Medulla oblongata (tissue), 1 donor: ENCODE data around the gene S1PR4.
A peak's percentile ranks its signal among the peaks of the same experiment; 100 is the strongest.

Experiments used
- DNase-seq: peaks from one replicate; pipeline ENCODE4 v3.0.0-alpha.2; 2015; ENCODE audit errors: extremely low spot score

S1PR4 gene

GRCh38 chr19:3178377-3178972 is at the start of gene S1PR4:
TSS of gene S1PR4 (plus strand) at chr19:3178769. CDS start at chr19:3178793, 24 bp downstream.
- DNase-seq, result no peak

- DNase-seq, result no peak
Observed at GRCh38 chr19:3129112-3129511, 49.5 kb upstream of the S1PR4 start.

- DNase-seq, result no peak
Observed at GRCh38 chr19:3131168-3131567, 47.4 kb upstream of the S1PR4 start.

GRCh38 chr19:3132971-3133792 is 45.4 kb upstream of the S1PR4 start:
- DNase-seq, result peak; percentile 64

- DNase-seq, result no peak
Observed at GRCh38 chr19:3133793-3134116, 44.8 kb upstream of the S1PR4 start.

- peak; percentile 30 for DNase-seq
Observed at GRCh38 chr19:3135961-3136683, 42.4 kb upstream of the S1PR4 start, which contains the start of gene GNA15. TSS of gene GNA15 (plus strand) at chr19:3136033. CDS start at chr19:3136451, 418 bp downstream.

- DNase-seq, result no peak
Observed at GRCh38 chr19:3136684-3137055, 41.9 kb upstream of the S1PR4 start.

GRCh38 chr19:3137119-3137518 is 41.5 kb upstream of the S1PR4 start:
- DNase-seq, result no peak

- no peak for DNase-seq
Observed at GRCh38 chr19:3138268-3138667, 40.3 kb upstream of the S1PR4 start.

GRCh38 chr19:3140667-3141038 is 37.9 kb upstream of the S1PR4 start:
- no peak for DNase-seq

GRCh38 chr19:3142292-3142670 is 36.3 kb upstream of the S1PR4 start:
- DNase-seq, result no peak

GRCh38 chr19:3142781-3143337 is 35.7 kb upstream of the S1PR4 start:
- no peak for DNase-seq

- peak; percentile 46 for DNase-seq
Observed at GRCh38 chr19:3145909-3146676, 32.5 kb upstream of the S1PR4 start.

- no peak for DNase-seq
Observed at GRCh38 chr19:3146677-3147100, 31.9 kb upstream of the S1PR4 start.

GRCh38 chr19:3148503-3148902 is 30.1 kb upstream of the S1PR4 start:
- DNase-seq, result no peak

GRCh38 chr19:3149089-3149488 is 29.5 kb upstream of the S1PR4 start:
- DNase-seq, result no peak

GRCh38 chr19:3149526-3150505 is 28.8 kb upstream of the S1PR4 start:
- no peak for DNase-seq

- no peak for DNase-seq
Observed at GRCh38 chr19:3150739-3151329, 27.7 kb upstream of the S1PR4 start.

- no peak for DNase-seq
Observed at GRCh38 chr19:3151563-3152418, 26.8 kb upstream of the S1PR4 start.
